Measurements from ENCODE around the gene ACSF3.
"Not testable (repeated sequence)": the region's sequence is repeated elsewhere in the genome, so short reads cannot be mapped to it uniquely, and the experiment has no call there.

The ACSF3 gene

GRCh38 chr16:89161763-89162713 lies 68.4 kb downstream of the ACSF3 start:
- no peak for DNase-seq (ENCODE audit: low read depth)

GRCh38 chr16:89163297-89163696 lies 69.6 kb downstream of the ACSF3 start:
- no peak for DNase-seq (ENCODE audit: low read depth)

- DNase-seq (ENCODE audit: low read depth) = no peak
Measured at GRCh38 chr16:89164436-89164835, 70.8 kb downstream of the ACSF3 start.

DNA sequence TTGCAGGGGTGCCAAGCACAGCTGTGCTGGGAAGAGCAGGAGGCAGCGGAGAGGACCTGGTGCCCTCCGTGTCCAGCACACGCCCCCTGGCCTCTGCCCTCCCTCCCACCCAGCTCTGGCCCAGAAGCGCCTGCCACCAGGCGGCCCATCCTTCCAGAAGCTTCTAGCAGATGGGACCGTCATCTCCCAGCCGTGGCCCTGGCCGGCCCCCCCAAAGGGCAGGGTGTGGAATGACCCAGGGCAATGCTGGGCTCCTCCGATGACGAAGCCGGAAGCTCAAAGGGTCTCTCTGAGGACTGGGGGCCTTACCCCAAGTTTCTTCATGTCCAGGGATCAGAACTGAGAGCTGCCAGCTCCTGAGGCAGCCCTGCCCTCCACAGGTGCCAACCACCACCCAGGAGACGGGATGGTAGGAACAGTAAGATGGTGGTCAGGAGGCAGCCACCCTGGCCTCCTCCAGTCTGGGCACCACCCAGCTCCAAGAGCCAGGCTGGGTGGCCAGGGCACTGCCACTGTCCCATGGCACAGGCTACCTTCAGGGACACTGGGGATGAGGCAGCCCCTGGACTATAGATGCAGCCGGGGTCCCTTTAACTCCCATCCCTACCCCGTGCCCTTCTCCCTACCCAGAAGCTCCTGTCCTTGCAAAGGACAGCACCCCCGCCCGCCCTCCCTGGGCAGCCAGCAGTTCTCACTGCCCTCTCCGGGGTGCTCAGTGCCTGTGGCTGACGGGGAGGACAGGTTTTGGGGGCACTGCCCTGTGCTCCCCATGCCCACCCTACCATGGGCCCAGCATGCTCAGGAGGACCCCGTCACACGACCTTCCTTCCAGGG lies 71.4 kb downstream of the ACSF3 start:
- no peak for DNase-seq (ENCODE audit: low read depth)

DNA sequence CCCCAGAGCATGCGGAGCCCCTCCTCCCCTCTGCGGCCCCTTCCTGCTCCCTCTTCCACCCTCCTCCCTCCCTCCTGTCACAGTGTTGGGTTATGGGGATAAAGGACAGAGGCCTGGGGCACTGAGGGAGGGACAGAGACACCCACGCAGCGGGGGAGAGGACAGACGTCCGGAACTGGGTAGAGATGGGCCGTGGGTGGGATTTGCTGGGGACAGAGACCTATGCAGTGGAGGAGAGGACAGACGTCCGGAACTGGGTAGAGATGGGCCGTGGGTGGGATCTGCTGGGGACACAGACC lies 72.0 kb downstream of the ACSF3 start:
- DNase-seq (ENCODE audit: low read depth) = not testable (repeated sequence)

- DNase-seq (ENCODE audit: low read depth) = no peak
Measured at GRCh38 chr16:89166696-89167424, 73.2 kb downstream of the ACSF3 start.

DNA sequence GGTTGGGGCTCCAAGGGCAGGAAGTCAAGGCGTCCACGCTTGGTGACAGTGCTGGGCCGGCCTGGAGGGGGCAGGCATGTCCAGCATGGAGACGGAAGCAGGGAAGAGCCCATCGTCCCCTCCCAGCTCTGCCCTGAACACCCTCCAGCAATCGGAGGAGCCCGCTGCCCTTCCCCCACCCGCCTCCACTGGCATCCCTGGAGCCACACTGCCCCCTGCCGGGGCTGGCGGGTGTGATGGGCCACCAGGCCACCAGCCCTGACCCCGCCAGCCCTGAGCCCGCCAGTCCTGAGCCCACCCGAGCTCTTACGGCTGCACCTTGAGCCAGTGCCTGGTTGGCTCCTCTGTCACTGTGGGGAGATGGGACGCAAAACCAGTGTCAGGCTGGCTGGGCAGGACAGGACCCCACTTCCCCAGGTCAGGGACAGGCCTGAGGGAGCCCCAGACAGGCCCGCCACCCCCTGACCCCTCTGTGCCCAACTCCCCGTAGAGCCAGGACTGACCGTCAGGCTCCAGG lies 73.8 kb downstream of the ACSF3 start:
- DNase-seq (ENCODE audit: low read depth) = no peak

GRCh38 chr16:89168381-89169189 lies 74.9 kb downstream of the ACSF3 start:
- no peak for DNase-seq (ENCODE audit: low read depth)

DNA sequence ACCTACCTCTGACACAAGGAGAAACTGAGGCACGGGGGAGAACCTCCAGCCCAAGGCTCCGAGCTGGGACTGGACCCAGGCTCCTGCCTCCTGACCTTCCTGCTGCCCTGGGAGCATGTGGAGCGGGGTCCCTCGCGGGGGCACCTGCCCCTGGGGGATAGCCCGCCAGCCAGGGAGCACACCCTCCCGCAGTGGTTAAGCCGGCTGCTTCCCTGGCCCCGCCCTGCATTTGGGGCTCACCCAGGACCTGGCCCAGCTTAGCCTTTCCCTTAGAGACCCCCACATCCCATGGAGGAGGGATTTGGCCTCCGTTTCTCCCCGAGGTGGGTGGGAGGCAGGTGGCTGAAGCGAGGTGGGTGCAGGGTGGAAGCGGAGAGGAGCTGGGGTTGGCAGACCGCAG lies 76.1 kb downstream of the ACSF3 start:
- DNase-seq (ENCODE audit: low read depth) = no peak

DNA sequence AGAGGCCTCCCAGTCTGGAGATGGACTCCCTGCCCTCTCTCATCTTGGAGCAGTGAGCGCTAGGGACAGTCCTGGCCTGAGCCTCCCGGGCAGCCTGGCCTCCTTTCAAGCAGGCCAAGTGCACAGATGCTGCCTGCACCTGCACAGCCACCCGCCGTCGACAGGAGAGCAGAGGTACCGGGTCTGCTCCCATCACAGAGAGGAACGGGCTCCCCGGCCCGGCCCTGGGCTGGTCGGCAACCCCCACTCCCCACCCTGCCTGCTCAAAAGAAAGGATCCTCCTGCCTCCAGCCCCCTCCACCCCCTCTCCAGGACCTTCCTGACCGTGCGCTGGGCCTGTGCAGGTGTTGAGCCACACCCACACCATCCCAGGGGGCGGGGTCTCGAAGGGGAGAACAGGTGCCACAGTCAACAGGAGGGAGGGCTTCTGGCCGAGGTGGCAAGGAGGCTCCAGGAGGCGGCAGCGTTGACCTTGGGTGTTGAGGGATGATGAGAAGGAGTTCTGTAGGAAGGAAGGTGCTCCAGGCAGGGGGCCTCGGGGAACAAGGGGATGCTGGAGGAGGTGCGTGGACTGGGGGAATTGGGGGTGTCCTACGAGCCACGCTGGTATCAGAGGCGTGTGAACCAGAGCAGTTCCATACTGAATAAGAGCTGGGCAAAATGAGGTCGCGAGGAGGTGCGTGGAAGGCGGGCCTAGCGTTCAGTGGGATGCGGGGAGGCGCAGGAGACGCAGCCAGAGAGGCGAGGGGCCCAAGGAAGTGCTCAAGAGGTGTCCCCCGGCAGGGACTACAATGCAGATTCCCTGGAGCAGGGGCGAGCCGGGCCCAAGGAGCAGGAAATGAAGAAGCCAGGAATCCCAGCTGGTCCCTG lies 76.9 kb downstream of the ACSF3 start:
- no peak for DNase-seq (ENCODE audit: low read depth)

- DNase-seq (ENCODE audit: low read depth) = no peak
Measured at GRCh38 chr16:89171216-89172170, 77.8 kb downstream of the ACSF3 start, which contains the start of gene CDH15. Gene CDH15, plus strand, starts transcription at chr16:89171748. Its CDS starts 84 bp downstream, at chr16:89171832.

DNA sequence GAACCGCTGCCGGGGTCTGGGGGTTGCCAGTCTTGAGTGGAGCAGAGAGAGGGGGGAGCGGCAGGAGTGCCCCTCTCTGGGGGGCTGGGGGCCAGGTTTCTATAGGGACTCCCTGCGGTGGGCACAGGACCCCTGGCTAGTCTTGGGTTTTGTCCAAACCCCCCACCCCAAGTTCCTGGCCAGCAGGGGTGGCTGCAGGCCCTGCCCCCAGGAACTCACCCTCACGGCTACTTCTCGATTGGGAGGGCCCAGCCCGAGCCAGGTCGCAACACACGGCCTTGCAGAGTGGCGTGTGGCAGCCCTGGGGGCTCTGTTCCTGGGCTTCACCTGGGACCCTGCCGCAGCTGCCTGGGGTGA lies 78.5 kb downstream of the ACSF3 start:
- DNase-seq (ENCODE audit: low read depth) = no peak

GRCh38 chr16:89172528-89173173 lies 79.0 kb downstream of the ACSF3 start:
- no peak for DNase-seq (ENCODE audit: low read depth)

DNA sequence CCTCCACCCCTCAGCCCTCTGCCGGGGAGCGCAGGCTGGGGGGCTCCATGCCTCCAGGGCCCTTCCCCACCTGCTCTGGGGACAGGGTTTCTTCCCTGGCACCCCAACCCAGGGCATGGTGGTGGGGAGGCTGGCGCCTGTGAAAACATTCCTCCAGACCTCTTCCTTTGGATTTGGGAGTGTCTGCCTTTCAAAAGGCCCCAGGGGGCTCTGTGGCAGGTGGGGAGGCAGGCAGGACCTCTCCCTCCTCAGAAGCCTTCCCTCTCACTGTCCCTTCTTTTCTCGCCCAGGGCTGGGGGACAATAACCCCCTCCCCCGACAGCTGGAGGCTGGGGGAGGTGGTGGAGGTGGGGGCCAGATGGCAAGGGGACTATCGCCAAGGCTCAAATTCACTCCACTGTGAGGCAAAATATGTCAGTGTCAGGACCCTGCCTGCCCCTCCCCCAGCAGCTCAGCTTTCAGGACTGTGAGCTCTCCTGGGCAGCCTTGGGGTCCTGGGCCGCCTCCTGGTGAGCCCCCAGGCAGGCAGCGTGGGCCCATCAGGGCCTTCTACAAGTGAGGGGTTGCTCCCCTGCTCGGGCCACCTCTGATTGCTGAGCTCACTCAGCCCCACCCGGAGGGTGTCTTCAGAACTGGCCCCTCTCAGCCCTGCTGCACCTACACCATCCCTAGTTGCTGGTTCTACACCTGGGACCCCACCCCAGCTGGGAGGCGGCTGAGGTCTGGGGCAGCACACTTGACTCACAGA lies 79.7 kb downstream of the ACSF3 start:
- no peak for DNase-seq (ENCODE audit: low read depth)

- DNase-seq (ENCODE audit: low read depth) = no peak
Measured at GRCh38 chr16:89174055-89174827, 80.6 kb downstream of the ACSF3 start.

DNA sequence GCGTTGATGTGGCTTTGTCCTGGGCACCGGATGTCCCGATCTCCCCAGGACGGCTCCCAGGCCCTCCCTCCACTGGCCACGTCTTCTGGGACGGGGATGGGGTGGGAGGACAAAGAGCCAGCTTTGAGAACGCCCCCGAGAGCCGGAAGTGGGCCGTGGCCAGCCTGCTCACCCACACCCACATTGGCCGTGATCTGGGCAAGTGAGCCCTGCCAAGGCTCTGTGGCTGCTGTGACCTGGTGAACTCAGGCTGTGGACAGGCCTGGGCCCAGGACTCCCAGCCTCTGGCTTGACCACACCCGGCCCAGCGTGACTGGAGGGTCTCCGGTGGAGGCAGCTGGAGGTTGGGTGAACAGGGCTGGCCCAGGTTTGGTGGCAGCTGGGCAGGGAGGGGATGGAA lies 81.2 kb downstream of the ACSF3 start:
- DNase-seq (ENCODE audit: low read depth) = no peak
